CD14-positive monocyte (primary cell): ENCODE data around the gene PIKFYVE. TPM values are rescaled to one million over a fixed set of nuclear protein-coding genes. Genes with fewer than 3 reads are reported as not detected.
"Not testable (repeated sequence)": the region's sequence is repeated elsewhere in the genome, so short reads cannot be mapped to it uniquely, and the experiment has no call there.

Experiments
- DNase-seq, 3 donors: peaks; one replicate each; pipeline ENCODE4 v3.0.0-alpha.2; 2011 to 2022
- H2AFZ ChIP-seq: 2 replicates; pipeline ENCODE4 v1.6.0; 2012; ENCODE audit warnings: mild to moderate bottlenecking, low read depth, low read length, inconsistent platforms; ENCODE audit not compliant: insufficient read depth, poor library complexity, severe bottlenecking
- H3K27ac ChIP-seq, 2 donors: 1 replicate in 1 of 2; 2 replicates in 1 of 2; pipeline ENCODE4 v1.5.1; 2012 to 2013; ENCODE audit warnings: low read length in 2 of 2, control low read depth in 1 of 2, inconsistent platforms in 1 of 2, low read depth in 1 of 2, mild to moderate bottlenecking in 1 of 2
- H3K27me3 ChIP-seq, 2 donors: one replicate each; pipeline versions ENCODE4 v1.6.0 to v1.6.1; 2011 to 2013; ENCODE audit warnings: low read length in 2 of 2; ENCODE audit not compliant: control insufficient read depth in 2 of 2, insufficient read depth in 2 of 2
- H3K36me3 ChIP-seq, 2 donors: replicated peaks in 1 of 2; 1 replicate in 1 of 2; 2 replicates in 1 of 2; pipeline versions ENCODE4 v1.5.1 to v1.6.1; 2012 to 2013; ENCODE audit warnings: low read length in 2 of 2, control low read depth in 1 of 2, inconsistent platforms in 1 of 2, mild to moderate bottlenecking in 1 of 2; ENCODE audit not compliant: insufficient read depth in 2 of 2, control insufficient read depth in 1 of 2
- H3K4me1 ChIP-seq, 2 donors: 1 replicate in 1 of 2; 2 replicates in 1 of 2; pipeline versions ENCODE4 v1.5.1 to v1.6.1; 2012 to 2013; ENCODE audit warnings: low read length in 2 of 2, control low read depth in 1 of 2, inconsistent platforms in 1 of 2, mild to moderate bottlenecking in 1 of 2, moderate library complexity in 1 of 2; ENCODE audit not compliant: insufficient read depth in 2 of 2, control insufficient read depth in 1 of 2
- H3K4me2 ChIP-seq: replicated peaks from 2 replicates; pipeline ENCODE3; 2012; ENCODE audit warnings: low read length, moderate library complexity, mild to moderate bottlenecking; ENCODE audit not compliant: poor library complexity, severe bottlenecking; ENCODE audit errors: extremely low read depth
- H3K4me3 ChIP-seq, 3 experiments: fragments of 200-600 bp in 1 of 3; sonication (generic) in 1 of 3; replicated peaks in 1 of 3; 1 replicate in 2 of 3; 2 replicates in 1 of 3; pipeline ENCODE4 v1.5.1; 2011 to 2013; ENCODE audit warnings: low read length in 3 of 3, mild to moderate bottlenecking in 3 of 3, control low read depth in 2 of 3, low read depth in 2 of 3, inconsistent platforms in 1 of 3, moderate library complexity in 1 of 3
- H3K79me2 ChIP-seq: 2 replicates; pipeline ENCODE4 v1.6.0; 2012; ENCODE audit warnings: mild to moderate bottlenecking, control low read depth, inconsistent platforms, low read length, moderate library complexity; ENCODE audit not compliant: insufficient read depth
- H3K9ac ChIP-seq: 2 replicates; pipeline ENCODE4 v1.6.0; 2017; ENCODE audit warnings: low read length, mild to moderate bottlenecking; ENCODE audit not compliant: insufficient read depth, poor library complexity, severe bottlenecking
- H3K9me3 ChIP-seq, 2 donors: replicated peaks in 1 of 2; 1 replicate in 1 of 2; 2 replicates in 1 of 2; pipeline versions ENCODE4 v1.5.1 to v1.6.1; 2012 to 2013; ENCODE audit warnings: low read length in 2 of 2, control low read depth in 1 of 2; ENCODE audit not compliant: control insufficient read depth in 1 of 2, insufficient read depth in 1 of 2
- H4K20me1 ChIP-seq: 2 replicates; pipeline ENCODE4 v1.6.0; 2012; ENCODE audit warnings: mild to moderate bottlenecking, low read length, control low read depth, moderate library complexity; ENCODE audit not compliant: insufficient read depth
- H3K27ac Mint-ChIP-seq, 7 donors: one replicate each; pipeline ENCODE4 v1.8.0; 2020; ENCODE audit warnings: mild to moderate bottlenecking in 7 of 7, mixed read lengths in 7 of 7, moderate library complexity in 6 of 7, inconsistent platforms in 2 of 7
- H3K27me3 Mint-ChIP-seq, 3 donors: one replicate each; pipeline ENCODE4 v1.8.0; 2021 to 2022; ENCODE audit warnings: low read depth in 3 of 3, mild to moderate bottlenecking in 3 of 3, mixed read lengths in 3 of 3, moderate library complexity in 3 of 3, inconsistent platforms in 1 of 3
- H3K36me3 Mint-ChIP-seq, 2 donors: one replicate each; pipeline ENCODE4 v1.8.0; 2020; ENCODE audit warnings: mixed read lengths in 2 of 2, inconsistent platforms in 1 of 2, mild to moderate bottlenecking in 1 of 2
- H3K4me1 Mint-ChIP-seq: one replicate; pipeline ENCODE4 v1.8.0; 2020; ENCODE audit warnings: mild to moderate bottlenecking, mixed read lengths
- H3K4me3 Mint-ChIP-seq, 2 donors: one replicate each; pipeline ENCODE4 v1.8.0; 2020; ENCODE audit warnings: mild to moderate bottlenecking in 2 of 2, mixed read lengths in 2 of 2, moderate library complexity in 1 of 2
- H3K9me3 Mint-ChIP-seq, 7 donors: one replicate each; pipeline ENCODE4 v1.8.0; 2020 to 2022; ENCODE audit warnings: mixed read lengths in 7 of 7, mild to moderate bottlenecking in 6 of 7, moderate library complexity in 6 of 7, inconsistent platforms in 2 of 7
- WGBS: methylation state at CpG from one replicate; pipeline ENCODE4 v1.1.5; 2013; ENCODE audit warnings: missing lambda C conversion rate; ENCODE audit not compliant: insufficient coverage; 5-methylcytosine and 5-hydroxymethylcytosine counted together
- intact Hi-C, 2 donors: fragments of 100-400 bp; cut with micrococcal nuclease; formaldehyde crosslinking; loops; one replicate each; pipeline versions ENCODE4 v1.15.0 to v1.15.1; 2023
- polyA plus RNA-seq, 3 donors: library from polyadenylated mRNA; depleted of rRNA in 1 of 3; unstranded in 2 of 3; stranded (reverse) in 1 of 3; fragments of 300-500 nt in 2 of 3; fragments of >200 nt in 1 of 3; fragmentation: Illumina TruSeq in 2 of 3; gene quantifications; 1 replicate in 2 of 3; 2 replicates in 1 of 3; pipeline ENCODE4 v1.2.3, GENCODE V29; 2012 to 2021
- TF ChIP-seq, protein P1 (sequence below): fragments of 200-600 bp; IDR thresholded peaks from one replicate; pipeline ENCODE4 v1.8.0; 2022; ENCODE audit warnings: antibody characterized with exemption, mild to moderate bottlenecking

PIKFYVE gene
- polyA plus RNA-seq, 3 donors = 3.5 to 17.6 (median 6.2) TPM

DNA sequence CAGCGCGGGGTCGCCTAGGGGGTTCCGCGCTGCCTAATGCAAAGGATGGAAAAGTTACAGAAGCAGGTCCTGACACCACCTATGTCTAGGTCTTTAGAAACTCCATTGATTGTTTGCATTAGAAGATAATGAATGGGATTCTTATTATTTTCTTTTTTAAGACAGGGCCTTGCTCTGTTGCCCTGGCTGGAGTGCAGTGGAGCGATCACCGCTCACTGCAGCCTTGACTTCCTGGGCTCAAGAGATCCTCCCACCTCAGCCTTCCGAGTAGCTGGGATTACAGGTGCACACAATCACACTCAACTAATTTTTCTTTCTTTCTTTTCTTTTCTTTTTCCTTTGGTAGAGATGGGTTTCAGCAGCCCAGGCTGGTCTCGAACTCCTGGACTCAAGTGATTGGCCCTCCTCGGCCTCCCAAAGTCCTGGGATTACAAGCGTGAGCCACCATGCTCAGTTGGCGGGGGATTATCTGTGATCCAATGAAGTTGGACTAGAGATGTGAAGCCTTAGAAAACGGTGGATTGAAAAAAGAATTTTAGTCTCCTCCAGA, 10.4 kb upstream of the PIKFYVE start:
- peaks cover 7 to 15% of the 10 kb centered on the region in 2 donors for H3K36me3 ChIP-seq
- H3K27ac ChIP-seq = peak overlapping the region in 1 of 2 donors; percentile 66
- H3K9me3 ChIP-seq = no peaks in the 10 kb centered on the region
- peak overlapping the region; percentile 97 for H3K4me2 ChIP-seq
- H3K79me2 ChIP-seq = peaks cover 43% of the 10 kb centered on the region
- TF ChIP-seq, protein P1, sequence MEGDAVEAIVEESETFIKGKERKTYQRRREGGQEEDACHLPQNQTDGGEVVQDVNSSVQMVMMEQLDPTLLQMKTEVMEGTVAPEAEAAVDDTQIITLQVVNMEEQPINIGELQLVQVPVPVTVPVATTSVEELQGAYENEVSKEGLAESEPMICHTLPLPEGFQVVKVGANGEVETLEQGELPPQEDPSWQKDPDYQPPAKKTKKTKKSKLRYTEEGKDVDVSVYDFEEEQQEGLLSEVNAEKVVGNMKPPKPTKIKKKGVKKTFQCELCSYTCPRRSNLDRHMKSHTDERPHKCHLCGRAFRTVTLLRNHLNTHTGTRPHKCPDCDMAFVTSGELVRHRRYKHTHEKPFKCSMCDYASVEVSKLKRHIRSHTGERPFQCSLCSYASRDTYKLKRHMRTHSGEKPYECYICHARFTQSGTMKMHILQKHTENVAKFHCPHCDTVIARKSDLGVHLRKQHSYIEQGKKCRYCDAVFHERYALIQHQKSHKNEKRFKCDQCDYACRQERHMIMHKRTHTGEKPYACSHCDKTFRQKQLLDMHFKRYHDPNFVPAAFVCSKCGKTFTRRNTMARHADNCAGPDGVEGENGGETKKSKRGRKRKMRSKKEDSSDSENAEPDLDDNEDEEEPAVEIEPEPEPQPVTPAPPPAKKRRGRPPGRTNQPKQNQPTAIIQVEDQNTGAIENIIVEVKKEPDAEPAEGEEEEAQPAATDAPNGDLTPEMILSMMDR = no peak
- H3K27me3 ChIP-seq = no peaks in the 10 kb centered on the region
- WGBS = 29% methylated on average over 7 of the region's 13 CpGs
- Mint-ChIP-seq H3K36me3 (peaks cover 6 to 8% of the 10 kb centered on the region in 2 donors), H3K4me1 (peaks cover 43% of the 10 kb centered on the region), H3K27ac (peak overlapping the region in 6 of 7 donors; percentile 30 to 88 (median 84)), H3K27me3 (no peaks in the 10 kb centered on the region), H3K9me3 (peaks cover 0 to 4% (median 0%) of the 10 kb centered on the region in 7 donors), H3K4me3 (peak overlapping the region; percentile 88 to 97)
- peak overlapping the region; percentile 92 to 100 (median 97) for H3K4me3 ChIP-seq
- peaks cover 39 to 44% of the 10 kb centered on the region in 2 donors for H3K4me1 ChIP-seq
- H4K20me1 ChIP-seq = peaks cover 31% of the 10 kb centered on the region
- H2AFZ ChIP-seq = peak overlapping the region; percentile 99
- DNase-seq = no peak
- intact Hi-C loops = loop anchor here (2.0 to 10.0 kb wide), 3 partner anchors 13 to 1491 kb away; partner anchors contain the start of genes FASTKD2 (in 1 of the 2) and MDH1B (in 1 of the 2)
- H3K9ac ChIP-seq = peak overlapping the region; percentile 62

DNA sequence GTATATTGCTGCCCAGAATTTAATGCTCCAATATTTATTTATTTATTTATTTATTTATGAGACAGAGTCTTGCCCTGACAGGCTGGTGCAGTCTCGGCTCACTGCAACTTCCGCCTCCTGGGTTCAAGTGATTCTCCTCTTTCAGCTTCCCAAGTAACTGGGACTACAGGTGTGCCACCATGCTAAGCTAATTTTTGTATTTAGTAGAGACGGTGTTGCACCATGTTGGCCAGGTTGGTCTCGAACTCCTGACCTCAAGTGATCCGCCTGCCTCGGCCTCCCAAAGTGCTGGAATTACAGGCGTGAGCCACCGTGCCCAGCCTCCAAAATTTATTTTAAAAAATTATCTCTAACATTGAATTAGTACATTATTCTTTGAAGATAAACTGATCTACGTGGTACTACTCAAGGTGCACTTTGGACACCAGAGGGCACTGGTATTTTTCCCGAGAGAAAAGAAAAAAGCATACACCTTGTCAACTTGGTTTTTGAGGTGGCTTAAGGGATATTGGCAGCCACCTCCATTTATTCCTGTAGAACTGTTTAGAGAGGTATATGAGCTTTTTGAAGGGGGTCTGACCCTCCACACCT, 9.8 kb upstream of the PIKFYVE start:
- Mint-ChIP-seq H3K36me3 (peaks cover 2 to 5% of the 10 kb centered on the region in 2 donors), H3K4me3 (no peak overlapping the region), H3K27ac (no peak overlapping the region), H3K9me3 (peaks cover 0 to 4% (median 0%) of the 10 kb centered on the region in 7 donors), H3K4me1 (peaks cover 36% of the 10 kb centered on the region), H3K27me3 (no peaks in the 10 kb centered on the region)
- Histone ChIP-seq H3K4me2 (no peak overlapping the region), H3K27me3 (no peaks in the 10 kb centered on the region), H3K79me2 (peaks cover 36% of the 10 kb centered on the region), H3K27ac (no peak overlapping the region), H3K4me3 (no peak overlapping the region), H3K9ac (no peak overlapping the region), H3K36me3 (peaks cover 5 to 11% of the 10 kb centered on the region in 2 donors), H3K9me3 (no peaks in the 10 kb centered on the region), H2AFZ (no peak overlapping the region), H3K4me1 (peaks cover 34 to 37% of the 10 kb centered on the region in 2 donors), H4K20me1 (peaks cover 25% of the 10 kb centered on the region)
- no peak for DNase-seq
- intact Hi-C loops = loop anchor here in 1 of 2 donors (10.0 kb wide), 2 partner anchors 81 to 1491 kb away; partner anchors contain the start of genes FASTKD2 and MDH1B
- WGBS = 20% methylated on average over 2 of the region's 10 CpGs
- TF ChIP-seq, protein P1 = no peak

DNA sequence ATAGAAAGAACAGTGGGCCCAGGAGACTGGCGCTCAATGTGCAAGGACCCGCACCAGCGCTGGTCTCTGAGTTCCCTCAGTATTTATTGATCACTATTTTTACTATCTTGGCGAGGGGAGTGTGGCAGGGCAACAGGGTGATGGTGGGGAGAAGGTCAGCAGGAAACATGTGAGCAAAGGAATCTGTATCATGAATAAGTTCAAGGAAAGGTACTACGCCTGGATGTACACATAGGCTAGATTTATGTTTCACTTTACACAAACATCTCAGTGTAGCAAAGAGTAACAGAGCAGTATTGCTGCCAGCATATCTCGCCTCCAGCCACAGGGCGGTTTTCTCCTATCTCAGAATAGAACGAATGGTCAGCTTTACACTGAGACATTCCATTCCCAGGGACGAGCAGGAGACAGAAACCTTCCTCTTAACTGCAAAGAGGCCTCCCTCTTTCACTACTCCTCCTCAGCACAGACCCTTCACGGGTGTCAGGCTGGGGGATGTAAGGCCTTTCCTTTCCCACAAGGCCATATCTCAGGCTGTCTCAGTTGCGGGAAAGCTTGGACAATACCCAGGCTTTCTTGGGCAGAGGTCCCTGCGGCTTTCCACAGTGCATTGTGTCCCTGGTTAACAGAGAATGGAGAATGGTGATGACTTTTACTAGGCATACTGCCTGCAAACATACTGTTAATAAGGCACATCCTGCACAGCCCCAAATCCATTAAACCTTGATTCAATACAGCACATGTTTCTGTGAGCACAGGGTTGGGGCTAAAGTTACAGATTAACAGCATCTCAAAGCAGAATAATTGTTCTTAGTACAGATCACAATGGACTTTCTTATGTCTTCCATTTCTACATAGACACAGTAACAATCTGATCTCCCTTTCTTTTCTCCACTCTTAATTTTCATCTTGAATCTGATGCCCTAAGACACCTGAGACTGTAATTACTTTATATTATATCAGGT, 8.9 kb upstream of the PIKFYVE start:
- H3K4me3 Mint-ChIP-seq, H3K9ac ChIP-seq, H3K27me3 ChIP-seq, H3K9me3 Mint-ChIP-seq, H3K27ac Mint-ChIP-seq, H3K27ac ChIP-seq, H3K36me3 Mint-ChIP-seq, DNase-seq, H3K36me3 ChIP-seq, H2AFZ ChIP-seq, H3K27me3 Mint-ChIP-seq, H3K4me2 ChIP-seq, H3K9me3 ChIP-seq, H3K4me3 ChIP-seq: not testable (repeated sequence)
- 93% methylated on average over 5 of the region's 12 CpGs for WGBS
- peaks cover 28% of the 10 kb centered on the region for H3K79me2 ChIP-seq
- peaks cover 26 to 29% of the 10 kb centered on the region in 2 donors for H3K4me1 ChIP-seq
- intact Hi-C loops = loop anchor here in 1 of 2 donors (10.0 kb wide), 2 partner anchors 82 to 1492 kb away; partner anchors contain the start of genes FASTKD2 and MDH1B
- peaks cover 18% of the 10 kb centered on the region for H4K20me1 ChIP-seq
- H3K4me1 Mint-ChIP-seq = peaks cover 28% of the 10 kb centered on the region
